Peyer's patch (tissue), 4 donors: ENCODE data around the gene PSG6. TPM values are rescaled to one million over a fixed set of nuclear protein-coding genes. Genes with fewer than 3 reads are reported as not detected.
"Not testable (repeated sequence)": the region's sequence is repeated elsewhere in the genome, so short reads cannot be mapped to it uniquely, and the experiment has no call there.

ENCODE experiments used
- DNase-seq, 3 donors: peaks; one replicate each; pipeline ENCODE4 v3.0.0-alpha.2; 2017 to 2019
- H3K27ac ChIP-seq, 4 donors: fragments of 200-600 bp; sonication (generic); one replicate each; pipeline ENCODE4 v1.5.1; 2016 to 2019
- H3K27me3 ChIP-seq, 2 donors: fragments of 200-600 bp; sonication (generic); one replicate each; pipeline ENCODE4 v1.5.1; 2019
- H3K36me3 ChIP-seq, 3 donors: fragments of 200-600 bp; sonication (generic); one replicate each; pipeline ENCODE4 v1.5.1; 2016 to 2019
- H3K4me1 ChIP-seq, 4 donors: fragments of 200-600 bp; sonication (generic); one replicate each; pipeline ENCODE4 v1.5.1; 2016 to 2019
- H3K4me3 ChIP-seq, 4 donors: fragments of 200-600 bp; sonication (generic); 1 replicate in 3 of 4; 2 replicates in 1 of 4; pipeline ENCODE4 v1.5.1; 2016 to 2019; ENCODE audit warnings: mild to moderate bottlenecking in 1 of 4
- H3K9me3 ChIP-seq, 4 donors: fragments of 200-600 bp; sonication (generic); one replicate each; pipeline ENCODE4 v1.5.1; 2016 to 2019; ENCODE audit warnings: mild to moderate bottlenecking in 1 of 4
- POLR2A ChIP-seq, 2 donors: fragments of 450-650 bp; IDR thresholded peaks; one replicate each; pipeline ENCODE4 v1.5.1; 2017; ENCODE audit warnings: antibody characterized with exemption in 2 of 2, mild to moderate bottlenecking in 2 of 2, moderate library complexity in 2 of 2
- total RNA-seq, 4 donors: library from RNA; depleted of rRNA; stranded (reverse); fragments of >200 nt; gene quantifications; one replicate each; pipeline ENCODE4 v1.1.0, GENCODE V29; 2016
- TF ChIP-seq, protein P1 (sequence below), 6 experiments: fragments of 450-650 bp in 4 of 6; fragments of 200-600 bp in 2 of 6; sonication (generic) in 1 of 6; IDR thresholded peaks; one replicate each; pipeline ENCODE4 v1.5.1; 2017 to 2019; ENCODE audit warnings: antibody characterized with exemption in 6 of 6, mild to moderate bottlenecking in 3 of 6, moderate library complexity in 1 of 6

PSG6 gene
- not detected for total RNA-seq

DNA sequence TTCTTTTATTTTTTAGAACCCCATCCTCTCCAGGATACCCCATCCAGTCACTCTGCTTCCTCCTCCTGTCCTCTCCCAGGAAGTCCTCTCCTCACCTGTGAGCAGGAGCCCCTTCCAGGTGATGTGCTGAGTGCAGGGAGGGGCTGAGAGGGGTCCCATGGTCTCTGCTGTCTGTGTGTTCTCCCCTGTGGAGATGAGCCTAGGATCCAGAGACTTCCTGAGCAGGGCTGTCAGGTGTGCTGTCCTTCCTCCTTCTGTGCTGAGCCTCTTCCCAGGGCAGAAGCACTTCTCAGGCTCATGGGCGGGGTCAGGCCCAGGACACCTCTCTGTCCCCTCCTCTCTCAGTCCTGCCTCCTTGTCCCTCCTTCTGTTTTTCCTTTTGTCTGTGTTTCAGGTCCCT, at the start of gene PSG6:
Gene PSG6, minus strand, starts transcription at position 261 of the 400 bp plus-strand sequence. Its CDS starts 102 bp downstream, at position 159.
- not testable (repeated sequence) for H3K36me3 ChIP-seq, H3K27me3 ChIP-seq, H3K9me3 ChIP-seq, H3K4me1 ChIP-seq, DNase-seq, H3K4me3 ChIP-seq, H3K27ac ChIP-seq

DNA sequence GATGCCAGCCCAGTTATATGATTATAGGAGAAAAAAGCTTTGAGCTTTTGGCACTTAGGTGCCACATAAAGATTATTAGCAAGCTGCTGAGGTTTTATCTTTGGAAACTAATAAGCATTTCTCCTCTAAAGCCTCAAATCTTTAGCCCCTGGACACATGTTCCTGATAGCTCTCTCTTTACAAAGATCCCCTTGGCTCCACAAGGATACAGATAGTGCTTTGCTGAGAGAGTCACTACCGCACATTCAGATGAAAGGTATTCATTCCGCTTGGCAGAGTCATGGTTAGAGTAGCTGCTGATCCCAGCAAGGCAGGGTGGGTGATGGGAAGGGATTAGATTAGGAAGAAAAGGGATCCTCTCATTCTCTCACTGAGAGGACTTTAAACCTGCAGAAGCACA, 47.5 kb upstream of the PSG6 start:
- no peaks in the 10 kb centered on the region for H3K27me3 ChIP-seq

DNA sequence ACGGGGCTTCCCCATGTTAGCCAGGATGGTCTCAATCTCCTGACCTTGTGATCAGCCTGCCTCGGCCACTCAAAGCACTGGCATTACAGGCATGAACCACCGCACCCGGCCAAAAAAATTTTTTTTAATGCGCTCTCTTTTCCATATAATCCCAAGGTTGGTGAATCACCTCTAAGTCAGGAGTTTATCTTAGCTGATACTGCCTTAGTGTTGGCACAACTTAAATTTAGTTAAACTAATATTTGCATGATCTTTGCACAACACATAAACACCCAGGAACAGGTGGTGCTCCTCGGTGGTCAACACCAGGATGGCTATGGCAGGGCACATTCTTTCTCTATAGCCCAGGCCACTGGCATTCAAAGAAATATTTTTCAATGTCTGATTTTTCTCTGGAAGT, 43.4 kb upstream of the PSG6 start:
- H3K4me3 ChIP-seq = no peak overlapping the region
- TF ChIP-seq, protein P1, sequence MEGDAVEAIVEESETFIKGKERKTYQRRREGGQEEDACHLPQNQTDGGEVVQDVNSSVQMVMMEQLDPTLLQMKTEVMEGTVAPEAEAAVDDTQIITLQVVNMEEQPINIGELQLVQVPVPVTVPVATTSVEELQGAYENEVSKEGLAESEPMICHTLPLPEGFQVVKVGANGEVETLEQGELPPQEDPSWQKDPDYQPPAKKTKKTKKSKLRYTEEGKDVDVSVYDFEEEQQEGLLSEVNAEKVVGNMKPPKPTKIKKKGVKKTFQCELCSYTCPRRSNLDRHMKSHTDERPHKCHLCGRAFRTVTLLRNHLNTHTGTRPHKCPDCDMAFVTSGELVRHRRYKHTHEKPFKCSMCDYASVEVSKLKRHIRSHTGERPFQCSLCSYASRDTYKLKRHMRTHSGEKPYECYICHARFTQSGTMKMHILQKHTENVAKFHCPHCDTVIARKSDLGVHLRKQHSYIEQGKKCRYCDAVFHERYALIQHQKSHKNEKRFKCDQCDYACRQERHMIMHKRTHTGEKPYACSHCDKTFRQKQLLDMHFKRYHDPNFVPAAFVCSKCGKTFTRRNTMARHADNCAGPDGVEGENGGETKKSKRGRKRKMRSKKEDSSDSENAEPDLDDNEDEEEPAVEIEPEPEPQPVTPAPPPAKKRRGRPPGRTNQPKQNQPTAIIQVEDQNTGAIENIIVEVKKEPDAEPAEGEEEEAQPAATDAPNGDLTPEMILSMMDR (IDR thresholded peaks at IDR 0.05) = no peak
- no peaks in the 10 kb centered on the region for H3K4me1 ChIP-seq
- no peak overlapping the region for H3K27ac ChIP-seq
- no peak for DNase-seq
- H3K36me3 ChIP-seq = no peaks in the 10 kb centered on the region
- H3K9me3 ChIP-seq = no peaks in the 10 kb centered on the region
- H3K27me3 ChIP-seq = no peaks in the 10 kb centered on the region

More for the DNA sequence above, 47.5 kb upstream of the PSG6 start:
- TF ChIP-seq POLR2A (IDR thresholded peaks at IDR 0.05) = no peak
- TF ChIP-seq, protein P1 (IDR thresholded peaks at IDR 0.05) = no peak
- H3K27ac ChIP-seq = no peak overlapping the region
- no peaks in the 10 kb centered on the region for H3K4me1 ChIP-seq
- no peaks in the 10 kb centered on the region for H3K36me3 ChIP-seq
- H3K4me3 ChIP-seq = no peak overlapping the region
- DNase-seq = no peak
- H3K9me3 ChIP-seq = no peaks in the 10 kb centered on the region

DNA sequence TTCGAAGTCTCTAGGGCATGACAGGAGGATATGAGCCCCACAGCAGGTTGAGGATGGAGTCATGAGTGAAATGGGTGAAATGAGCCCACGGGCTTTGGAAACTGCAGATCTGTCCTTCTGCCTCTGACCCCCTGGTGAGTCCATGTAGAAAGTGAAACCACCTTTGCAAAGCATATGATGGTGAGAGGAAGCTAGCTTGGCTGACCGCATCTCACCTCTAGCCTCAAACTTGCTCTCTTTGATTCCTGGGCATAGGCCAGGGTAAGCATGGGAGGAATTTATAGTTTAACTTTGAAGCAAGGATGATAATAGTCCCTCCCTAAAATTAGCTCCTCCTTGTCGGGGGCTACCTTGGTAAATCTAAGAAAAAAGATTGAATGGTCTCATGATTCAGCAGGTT, 34.4 kb upstream of the PSG6 start:
- not testable (repeated sequence) for H3K36me3 ChIP-seq, H3K4me1 ChIP-seq, H3K27me3 ChIP-seq, DNase-seq, H3K9me3 ChIP-seq, H3K27ac ChIP-seq, H3K4me3 ChIP-seq

DNA sequence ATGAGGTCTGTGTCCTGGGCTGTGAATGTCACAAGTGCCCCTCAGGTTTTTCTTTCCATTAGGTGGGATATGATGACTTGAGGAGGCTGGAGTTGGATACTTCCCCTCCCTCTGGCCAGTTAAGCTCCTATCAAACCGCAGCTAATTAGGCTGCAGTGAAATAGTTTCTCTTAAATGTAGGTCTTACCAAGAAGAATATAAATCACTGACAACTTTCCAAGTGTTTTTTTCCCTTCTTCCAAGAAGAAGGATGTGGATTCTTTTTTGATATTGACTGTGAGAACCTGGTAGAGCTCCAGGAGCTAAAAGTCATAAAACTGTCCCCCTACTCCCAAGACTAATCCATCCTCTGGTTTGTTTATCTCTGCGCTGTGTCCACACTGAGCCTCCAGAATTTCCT, 33.8 kb upstream of the PSG6 start:
- not testable (repeated sequence) for H3K9me3 ChIP-seq, DNase-seq, H3K27ac ChIP-seq, H3K36me3 ChIP-seq, H3K4me1 ChIP-seq, H3K4me3 ChIP-seq, H3K27me3 ChIP-seq

DNA sequence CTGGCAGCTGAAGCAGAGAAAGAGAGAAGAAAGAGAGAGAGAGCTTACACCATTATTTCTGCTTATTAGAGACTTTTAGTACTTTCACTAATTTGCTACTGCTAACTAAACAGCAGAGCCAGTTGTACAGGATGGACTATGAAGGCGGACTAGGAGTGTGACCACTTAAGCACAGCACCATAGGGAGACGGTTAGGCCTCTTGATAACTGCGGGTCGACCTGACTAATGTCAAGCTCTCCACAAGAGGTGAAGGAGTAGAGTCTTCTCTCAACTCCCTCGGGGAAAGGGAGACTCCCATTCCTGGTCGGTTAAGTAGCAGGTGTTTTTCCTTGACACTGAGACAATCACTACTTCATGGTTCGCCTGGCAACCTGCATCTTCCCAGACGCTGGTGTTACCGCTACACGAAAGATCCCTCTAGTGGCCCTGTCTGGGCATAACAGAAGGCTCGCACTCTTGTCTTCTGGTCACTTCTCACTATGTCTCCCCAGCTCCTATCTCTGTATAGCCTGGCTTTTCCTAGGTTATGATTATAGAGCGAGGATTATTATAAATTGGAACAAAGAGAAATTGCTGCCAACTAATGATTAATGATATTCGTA, 24.6 kb upstream of the PSG6 start:
- no peaks in the 10 kb centered on the region for H3K27me3 ChIP-seq
- H3K4me3 ChIP-seq = no peak overlapping the region
- no peaks in the 10 kb centered on the region for H3K4me1 ChIP-seq
- H3K9me3 ChIP-seq = no peaks in the 10 kb centered on the region
- TF ChIP-seq, protein P1 (IDR thresholded peaks at IDR 0.05) = no peak
- no peak for TF ChIP-seq POLR2A (IDR thresholded peaks at IDR 0.05)
- H3K27ac ChIP-seq = no peak overlapping the region
- no peaks in the 10 kb centered on the region for H3K36me3 ChIP-seq
- DNase-seq = no peak

DNA sequence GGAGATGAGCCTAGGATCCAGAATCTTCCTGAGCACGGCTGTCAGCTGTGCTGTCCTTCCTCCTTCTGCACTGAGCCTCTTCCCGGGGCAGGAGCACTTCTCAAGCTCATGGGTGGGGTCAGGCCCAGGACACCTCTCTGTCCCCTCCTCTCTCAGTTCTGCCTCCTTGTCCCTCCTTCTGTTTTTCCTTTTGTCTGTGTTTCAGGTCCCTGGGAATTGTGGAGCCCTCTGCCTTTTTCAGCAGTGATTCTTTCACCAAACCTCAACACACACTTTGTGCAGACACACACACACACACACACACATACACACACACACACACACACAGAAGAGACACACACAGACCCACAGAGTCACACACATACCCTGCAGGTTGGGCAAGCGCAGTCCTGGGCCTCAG, 19.4 kb upstream of the PSG6 start, which contains the start of gene PSG7:
Gene PSG7, minus strand, starts transcription at position 101 of the 400 bp plus-strand sequence. CDS start 131 bp downstream, outside the sequence.
- H3K9me3 ChIP-seq = not testable (repeated sequence)

DNA sequence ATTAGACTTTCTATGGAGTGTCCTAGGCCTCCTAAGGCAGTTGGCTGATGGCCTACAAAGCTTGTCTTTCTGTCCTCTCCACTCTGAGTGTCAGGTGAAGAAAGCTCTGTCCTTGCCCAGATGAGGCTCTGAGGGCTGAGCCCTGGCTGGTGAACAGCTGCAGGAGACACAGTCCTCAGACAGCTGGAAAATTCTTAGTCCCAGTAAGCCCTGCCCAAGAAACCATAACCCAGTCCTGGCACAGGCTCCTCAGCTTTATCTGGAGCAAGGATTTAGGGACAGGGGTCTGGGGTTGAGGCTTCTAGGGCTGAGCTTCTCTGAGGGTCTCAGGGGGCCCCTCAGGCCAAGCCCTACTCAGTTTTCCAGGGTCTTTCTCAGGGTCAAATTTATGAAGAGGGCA, 17.0 kb upstream of the PSG6 start:
- not testable (repeated sequence) for H3K9me3 ChIP-seq, H3K27me3 ChIP-seq, H3K4me1 ChIP-seq, DNase-seq, H3K4me3 ChIP-seq, H3K36me3 ChIP-seq, H3K27ac ChIP-seq

More for the DNA sequence above, 19.4 kb upstream of the PSG6 start, which contains the start of gene PSG7:
- H3K27me3 ChIP-seq, H3K27ac ChIP-seq, DNase-seq, H3K36me3 ChIP-seq, H3K4me3 ChIP-seq, H3K4me1 ChIP-seq: not testable (repeated sequence)

DNA sequence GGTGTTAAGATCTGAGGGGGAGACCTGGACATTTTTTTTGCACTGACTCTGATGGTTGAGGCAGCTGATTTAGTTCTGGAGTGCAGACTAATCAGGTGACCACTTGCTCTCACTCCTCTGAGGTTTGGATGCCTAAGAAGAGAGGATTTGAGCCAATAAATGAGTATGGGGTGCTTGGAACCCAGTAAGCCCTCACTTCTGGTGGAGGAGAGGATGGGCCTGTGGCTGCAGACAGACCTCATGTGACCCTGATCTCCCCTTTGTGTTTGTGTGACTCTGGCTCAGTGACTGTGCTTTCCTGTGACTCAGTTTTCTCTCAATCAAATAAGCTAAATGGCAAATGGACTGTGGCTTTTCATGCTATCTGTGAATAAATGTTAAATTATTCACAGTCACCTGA, 16.5 kb upstream of the PSG6 start:
- not testable (repeated sequence) for H3K27ac ChIP-seq, H3K36me3 ChIP-seq, H3K4me3 ChIP-seq, DNase-seq, H3K4me1 ChIP-seq, H3K27me3 ChIP-seq, H3K9me3 ChIP-seq

DNA sequence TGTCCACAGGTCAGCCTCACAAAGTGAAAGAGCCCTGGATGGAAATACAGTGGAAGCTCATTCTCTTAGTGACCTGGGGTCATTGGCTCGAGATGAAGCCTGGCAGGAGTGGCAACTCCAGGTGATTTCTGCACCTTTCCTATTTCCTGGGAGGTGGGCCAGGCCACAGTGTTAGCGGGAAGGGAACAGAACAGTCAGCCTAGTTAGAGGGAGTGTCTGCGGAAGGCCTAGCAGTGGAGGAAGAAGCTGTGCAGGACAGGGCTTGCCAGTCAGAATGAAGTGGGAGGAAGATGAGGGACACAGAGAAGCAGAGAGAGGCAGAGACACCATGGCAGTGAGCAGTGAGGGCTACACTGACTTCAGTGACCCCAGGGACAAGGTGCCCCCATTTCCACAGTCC, 15.7 kb upstream of the PSG6 start:
- DNase-seq, H3K27ac ChIP-seq, H3K4me3 ChIP-seq, H3K27me3 ChIP-seq, H3K4me1 ChIP-seq, H3K9me3 ChIP-seq, H3K36me3 ChIP-seq: not testable (repeated sequence)

DNA sequence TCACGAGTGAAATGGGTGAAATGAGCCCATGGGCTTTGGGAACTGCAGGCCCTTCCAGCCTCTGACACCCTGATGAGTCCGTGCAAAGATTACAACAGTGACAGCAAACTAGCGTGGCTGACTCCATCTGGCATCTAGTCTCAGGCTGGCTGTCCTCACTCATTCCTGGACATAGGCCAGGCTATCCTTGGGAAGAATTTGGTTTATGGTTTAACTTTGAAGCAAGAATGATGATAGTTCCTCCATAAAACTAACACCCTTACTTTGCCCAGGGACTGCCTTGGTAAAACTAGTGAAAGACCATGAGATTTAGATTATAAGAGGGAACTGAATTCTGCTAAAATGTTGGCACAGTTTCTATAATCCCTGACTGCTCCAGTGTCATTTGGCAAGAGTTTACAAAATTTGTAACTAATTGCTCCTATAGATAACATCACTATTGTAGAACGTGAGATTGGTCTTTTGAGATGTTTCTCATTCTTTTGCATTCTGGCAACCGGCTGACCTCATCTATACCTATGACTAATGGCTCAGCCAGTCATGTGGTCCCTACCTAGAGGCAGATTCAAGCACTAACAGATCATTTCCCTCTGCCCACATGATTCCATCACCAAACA, 14.9 kb upstream of the PSG6 start:
- not testable (repeated sequence) for H3K27ac ChIP-seq, H3K9me3 ChIP-seq, DNase-seq, H3K4me3 ChIP-seq, H3K36me3 ChIP-seq, H3K4me1 ChIP-seq, H3K27me3 ChIP-seq
